Urothelium cell line (cell line): Measurements from ENCODE around the gene ZNF541.

ENCODE experiments used
- DNase-seq: peaks from one replicate; pipeline ENCODE4 v3.0.0; 2011; ENCODE audit warnings: low spot score, mixed read lengths
- FAIRE-seq: peaks from 2 replicates; lab custom pipeline; 2011; peaks lifted over from hg19 to GRCh38; lab: Jason Lieb, UNC

The ZNF541 gene

GRCh38 chr19:47549261-47549862 lies 23.6 kb downstream of the ZNF541 start:
- FAIRE-seq (no peak), DNase-seq (no peak)

DNA sequence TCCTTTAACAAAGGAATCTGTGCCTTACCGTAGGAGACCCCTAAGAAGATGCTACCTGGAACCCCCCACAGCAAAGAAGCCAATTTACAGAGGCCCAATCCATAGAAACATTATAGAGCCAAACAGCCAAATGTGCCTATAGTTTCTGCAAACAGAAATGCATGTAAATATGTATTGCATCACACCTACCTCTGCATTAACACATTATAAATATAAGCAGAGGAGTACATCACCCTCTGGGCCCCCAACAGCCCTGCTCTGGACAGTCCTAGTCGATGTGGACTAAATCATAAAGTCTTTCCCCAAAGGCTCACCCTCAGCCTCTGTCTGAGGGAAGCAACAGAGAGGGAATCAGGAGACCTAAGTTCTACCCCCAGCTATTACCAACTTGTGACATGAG lies 25.7 kb downstream of the ZNF541 start:
- DNase-seq (no peak), FAIRE-seq (no peak)

- FAIRE-seq = no peak
Measured at GRCh38 chr19:47545061-47545948, 27.6 kb downstream of the ZNF541 start.

DNA sequence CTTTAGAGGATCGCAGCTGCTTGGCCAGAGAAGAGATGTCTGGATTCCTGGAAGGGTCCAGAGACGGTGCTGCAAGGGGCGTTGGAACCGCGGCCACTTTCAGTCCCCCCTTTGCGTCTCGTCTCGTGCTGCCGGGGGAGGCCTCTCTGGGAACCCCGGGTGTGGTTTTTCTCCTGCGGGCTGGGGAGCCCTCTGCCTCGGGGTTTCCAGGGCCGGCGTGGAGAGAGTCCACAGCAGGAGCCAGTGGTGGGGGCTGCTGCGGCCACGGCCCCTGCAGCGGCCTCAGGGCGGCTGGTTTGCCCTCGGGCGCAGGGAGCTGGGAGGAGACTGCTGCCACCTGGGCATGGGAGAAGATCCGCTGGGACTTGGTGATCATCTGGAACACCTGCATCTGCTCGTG lies 28.5 kb downstream of the ZNF541 start:
- FAIRE-seq (no peak), DNase-seq (no peak)

More at GRCh38 chr19:47545061-47545948, 27.6 kb downstream of the ZNF541 start:
- no peak for DNase-seq

DNA sequence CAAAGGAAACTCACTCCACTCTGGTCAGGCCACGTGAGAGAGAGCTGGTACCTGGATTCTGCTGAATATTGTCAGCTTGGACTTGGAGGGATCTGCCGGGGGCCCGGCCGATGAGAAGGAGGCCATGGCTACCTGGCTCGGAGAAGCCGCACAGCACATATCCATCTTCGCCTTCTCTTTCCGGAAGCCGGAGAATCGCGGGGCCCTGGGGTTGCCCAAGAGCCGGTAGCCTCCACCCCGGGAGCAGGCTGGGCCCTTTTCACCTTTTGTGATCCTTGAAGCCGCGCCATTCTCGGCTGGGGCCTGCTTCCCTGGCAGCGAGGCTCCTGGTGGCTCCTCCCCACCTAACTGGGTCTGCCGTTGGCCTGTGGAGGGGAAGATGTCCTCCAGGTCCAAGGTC lies 28.9 kb downstream of the ZNF541 start:
- DNase-seq (no peak), FAIRE-seq (no peak)

GRCh38 chr19:47542030-47542475 lies 30.9 kb downstream of the ZNF541 start:
- FAIRE-seq = no peak
- DNase-seq = no peak

DNA sequence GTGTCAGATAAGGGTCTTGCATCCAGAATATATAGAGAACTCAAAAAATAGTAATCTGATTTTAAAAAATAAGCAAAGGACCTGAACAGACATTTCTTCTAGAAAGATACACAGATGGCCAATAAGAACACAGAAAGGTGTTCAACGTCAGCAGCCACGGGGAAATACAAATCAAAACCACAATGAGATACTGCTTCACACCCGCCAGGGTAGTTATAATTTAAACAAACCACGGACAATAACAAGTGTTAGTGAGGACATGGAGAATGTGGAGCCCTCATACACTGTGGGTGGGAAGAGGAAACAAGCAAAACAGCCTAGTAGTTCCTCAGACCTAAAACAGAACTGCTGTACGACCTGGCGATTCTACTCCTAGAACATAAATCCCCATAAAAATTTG lies 31.4 kb downstream of the ZNF541 start:
- FAIRE-seq (no peak), DNase-seq (no peak)

DNA sequence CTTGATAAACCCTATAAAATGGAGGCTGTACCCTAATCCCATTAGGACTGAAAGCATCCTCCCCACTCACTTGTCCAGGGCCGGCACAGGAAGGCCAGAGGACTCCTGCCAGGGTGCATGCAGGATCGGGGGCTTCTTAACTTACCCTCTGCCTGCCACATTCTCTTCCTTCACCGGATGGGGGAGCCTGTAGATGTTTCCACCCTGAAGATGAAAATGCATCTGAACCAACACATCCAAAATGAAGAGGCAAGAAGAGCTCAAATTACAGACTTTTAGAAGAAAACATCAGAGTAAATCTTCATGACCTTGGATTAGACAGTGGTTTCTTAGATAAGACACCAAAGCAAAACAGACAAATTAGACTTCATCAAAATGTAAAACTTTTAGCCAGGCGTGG lies 32.2 kb downstream of the ZNF541 start:
- no peak for DNase-seq
- FAIRE-seq = no peak

- FAIRE-seq = no peak
- no peak for DNase-seq
Measured at GRCh38 chr19:47539747-47540311, 33.1 kb downstream of the ZNF541 start.

GRCh38 chr19:47538812-47539211 lies 34.1 kb downstream of the ZNF541 start:
- DNase-seq = no peak
- FAIRE-seq = no peak

- DNase-seq (no peak), FAIRE-seq (no peak)
Measured at GRCh38 chr19:47537493-47537892, 35.5 kb downstream of the ZNF541 start.

DNA sequence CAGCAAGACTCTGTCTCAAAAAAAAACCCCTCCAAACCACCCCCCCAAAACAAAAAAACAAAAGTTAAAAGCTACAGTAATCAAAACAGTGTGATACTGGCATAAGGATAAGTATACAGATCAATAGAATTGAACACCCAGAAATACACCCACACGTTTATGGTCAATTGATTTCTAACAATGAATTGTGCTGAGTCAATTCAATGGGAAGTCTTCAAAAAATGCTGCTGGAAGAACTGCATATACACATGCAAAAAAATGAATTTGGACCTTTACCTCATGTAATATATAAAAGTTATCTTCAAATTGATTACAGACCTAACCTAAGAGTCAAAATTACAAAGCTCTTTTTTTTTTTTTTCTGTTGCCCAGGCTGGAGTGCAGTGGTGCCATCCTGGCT lies 38.3 kb downstream of the ZNF541 start:
- no peak for DNase-seq
- no peak for FAIRE-seq

DNA sequence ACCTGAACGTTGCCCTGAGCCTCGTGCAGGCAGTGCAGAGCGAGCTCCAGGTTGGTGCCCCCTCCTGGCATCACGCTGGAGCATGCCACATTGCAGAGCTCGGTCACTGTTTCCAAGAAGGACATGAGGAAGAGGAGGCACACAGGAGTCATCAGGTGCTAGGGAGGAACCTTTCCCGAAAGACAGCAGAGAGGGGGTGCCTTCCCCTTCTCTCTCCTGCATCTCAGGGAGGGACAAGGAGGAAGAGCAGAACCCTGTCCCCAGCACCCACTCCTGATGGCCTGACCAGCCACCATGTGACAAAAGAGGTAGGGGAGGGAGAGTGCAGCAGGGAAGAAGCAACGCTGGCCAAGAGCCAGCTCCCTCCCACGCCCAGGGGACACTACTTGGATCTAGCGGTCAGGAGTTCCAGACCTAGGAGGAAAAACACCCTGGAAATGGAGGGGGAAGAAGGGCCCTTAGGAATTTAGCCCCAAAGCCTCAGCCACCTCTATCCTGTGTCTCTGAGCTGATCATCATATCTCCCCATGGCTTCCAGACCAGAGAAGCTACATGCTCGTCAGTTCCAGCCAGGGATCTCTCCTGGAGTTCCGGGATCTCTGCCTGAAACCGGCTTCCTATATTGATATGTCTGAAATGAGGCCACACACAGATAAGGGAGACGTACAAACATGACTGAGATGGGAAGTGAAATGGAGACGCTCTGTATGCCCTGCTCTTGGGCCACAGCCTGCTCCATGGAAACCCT lies 41.1 kb downstream of the ZNF541 start:
- FAIRE-seq (no peak), DNase-seq (no peak)

GRCh38 chr19:47529018-47529742 lies 43.8 kb downstream of the ZNF541 start:
- FAIRE-seq = no peak
- no peak for DNase-seq

GRCh38 chr19:47526798-47527197 lies 46.1 kb downstream of the ZNF541 start:
- FAIRE-seq = no peak
- DNase-seq = no peak

DNA sequence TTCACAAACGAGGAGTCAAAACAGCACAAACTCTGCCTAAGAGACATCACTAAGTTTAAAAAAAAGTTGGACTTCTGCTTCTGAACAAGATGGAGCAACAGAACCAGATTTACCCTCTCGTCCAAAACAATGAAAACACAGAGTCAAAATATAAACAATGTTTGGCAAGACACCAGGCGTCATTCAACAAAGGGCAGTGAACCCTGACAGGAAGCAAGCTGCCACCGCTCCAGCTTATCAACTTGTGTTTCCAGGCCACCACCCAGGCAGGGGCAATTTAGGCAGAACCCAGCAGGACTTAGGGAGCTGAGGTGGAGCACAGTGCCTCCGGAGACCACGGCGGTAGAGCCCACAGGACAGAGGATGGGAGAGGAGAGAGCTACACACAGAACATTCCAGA lies 49.5 kb downstream of the ZNF541 start:
- no peak for FAIRE-seq
- DNase-seq = no peak
